Measurements from ENCODE around the gene ADAT3.

- TF ChIP-seq, protein P1, sequence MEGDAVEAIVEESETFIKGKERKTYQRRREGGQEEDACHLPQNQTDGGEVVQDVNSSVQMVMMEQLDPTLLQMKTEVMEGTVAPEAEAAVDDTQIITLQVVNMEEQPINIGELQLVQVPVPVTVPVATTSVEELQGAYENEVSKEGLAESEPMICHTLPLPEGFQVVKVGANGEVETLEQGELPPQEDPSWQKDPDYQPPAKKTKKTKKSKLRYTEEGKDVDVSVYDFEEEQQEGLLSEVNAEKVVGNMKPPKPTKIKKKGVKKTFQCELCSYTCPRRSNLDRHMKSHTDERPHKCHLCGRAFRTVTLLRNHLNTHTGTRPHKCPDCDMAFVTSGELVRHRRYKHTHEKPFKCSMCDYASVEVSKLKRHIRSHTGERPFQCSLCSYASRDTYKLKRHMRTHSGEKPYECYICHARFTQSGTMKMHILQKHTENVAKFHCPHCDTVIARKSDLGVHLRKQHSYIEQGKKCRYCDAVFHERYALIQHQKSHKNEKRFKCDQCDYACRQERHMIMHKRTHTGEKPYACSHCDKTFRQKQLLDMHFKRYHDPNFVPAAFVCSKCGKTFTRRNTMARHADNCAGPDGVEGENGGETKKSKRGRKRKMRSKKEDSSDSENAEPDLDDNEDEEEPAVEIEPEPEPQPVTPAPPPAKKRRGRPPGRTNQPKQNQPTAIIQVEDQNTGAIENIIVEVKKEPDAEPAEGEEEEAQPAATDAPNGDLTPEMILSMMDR (IDR thresholded peaks at IDR 0.05) = no peak
- no peak for TF ChIP-seq POLR2A (IDR thresholded peaks at IDR 0.05)
- no peak for TF ChIP-seq POLR2AphosphoS5 (IDR thresholded peaks at IDR 0.05)
Measured at GRCh38 chr19:1949304-1950101, 44.3 kb downstream of the ADAT3 start.

Measured in sigmoid colon (tissue), 4 donors.